Stomach (tissue), 4 donors: ENCODE results near the gene CMIP.

Source experiments
- CTCF ChIP-seq, 7 experiments: fragments of 450-650 bp in 4 of 7; fragments of 200-600 bp in 3 of 7; sonication (generic) in 3 of 7; IDR thresholded peaks; one replicate each; pipeline ENCODE4 v1.5.1; 2016 to 2019; ENCODE audit warnings: antibody characterized with exemption in 7 of 7, control low read depth in 2 of 7, mild to moderate bottlenecking in 1 of 7
- POLR2A ChIP-seq, 4 donors: fragments of 450-650 bp; IDR thresholded peaks; one replicate each; pipeline ENCODE4 v1.6.1; 2016; ENCODE audit warnings: antibody characterized with exemption in 4 of 4, control low read depth in 2 of 4, mild to moderate bottlenecking in 1 of 4, moderate library complexity in 1 of 4

- TF ChIP-seq CTCF (IDR thresholded peaks at IDR 0.05): peak in 1 of 7 experiments; percentile 13
- no peak for TF ChIP-seq POLR2A (IDR thresholded peaks at IDR 0.05)
Observed at GRCh38 chr16:81582655-81583441, 138.2 kb downstream of the CMIP start.
